Progenitor cell of endocrine pancreas (in vitro differentiated cells): Measurements from ENCODE around the gene DCLK2. TPM values are rescaled to one million over a fixed set of nuclear protein-coding genes. Genes with fewer than 3 reads are reported as not detected.

Experiments
- DNase-seq: peaks from one replicate; pipeline ENCODE4 v3.0.0; 2021; ENCODE audit warnings: low spot score; ENCODE audit not compliant: unreplicated experiment
- H3K27ac Mint-ChIP-seq: 2 replicates; pipeline ENCODE4 v1.8.0; 2021; ENCODE audit warnings: mild to moderate bottlenecking, moderate library complexity, mixed read lengths
- H3K27me3 Mint-ChIP-seq: 2 replicates; pipeline ENCODE4 v1.8.0; 2021; ENCODE audit warnings: mixed read lengths
- H3K36me3 Mint-ChIP-seq: 2 replicates; pipeline ENCODE4 v1.8.0; 2022; ENCODE audit warnings: mixed read lengths; ENCODE audit not compliant: insufficient read depth
- H3K4me1 Mint-ChIP-seq: 2 replicates; pipeline ENCODE4 v1.8.0; 2021; ENCODE audit warnings: low read depth, mixed read lengths
- H3K4me3 Mint-ChIP-seq: 2 replicates; pipeline ENCODE4 v1.8.0; 2021; ENCODE audit warnings: low read depth, mild to moderate bottlenecking, moderate library complexity, mixed read lengths
- H3K9me3 Mint-ChIP-seq: 2 replicates; pipeline ENCODE4 v1.8.0; 2021; ENCODE audit warnings: low read depth, mixed read lengths
- total RNA-seq: library from RNA; stranded (reverse); gene quantifications from 2 replicates; pipeline ENCODE4 v1.2.1, GENCODE V29; 2021
- TF ChIP-seq, protein P1 (sequence below): fragments of 200-600 bp; sonication (generic); IDR thresholded peaks from one replicate; pipeline ENCODE4 v1.5.0; 2021; ENCODE audit warnings: antibody characterized with exemption, mild to moderate bottlenecking; ENCODE audit not compliant: unreplicated experiment

The DCLK2 gene
- total RNA-seq, 1 donor from 2014 or later: 7.2 TPM

DNA sequence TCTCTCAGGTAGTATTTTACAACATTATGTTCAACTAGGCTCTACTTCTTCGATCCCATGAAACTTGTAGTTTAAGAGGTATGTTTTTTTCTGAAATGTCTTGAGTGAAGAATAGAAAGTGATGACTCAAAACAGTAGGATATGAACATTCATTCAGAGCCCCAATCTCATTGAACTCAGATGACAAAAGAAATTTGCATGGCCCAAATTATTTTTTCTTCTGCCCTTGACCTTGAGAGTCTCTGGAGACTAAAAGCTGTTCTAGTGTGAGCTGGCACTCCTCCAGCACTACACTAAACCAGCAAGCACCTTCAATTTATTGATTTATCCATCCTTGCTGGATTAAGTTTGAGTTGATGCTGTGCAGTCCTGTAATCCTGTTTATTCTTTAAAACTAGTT, 4.0 kb downstream of the DCLK2 start:
- H3K9me3 Mint-ChIP-seq: peaks cover 6% of the 10 kb centered on the region
- DNase-seq: no peak
- no peak overlapping the region for H3K4me3 Mint-ChIP-seq
- no peaks in the 10 kb centered on the region for H3K36me3 Mint-ChIP-seq
- TF ChIP-seq, protein P1, sequence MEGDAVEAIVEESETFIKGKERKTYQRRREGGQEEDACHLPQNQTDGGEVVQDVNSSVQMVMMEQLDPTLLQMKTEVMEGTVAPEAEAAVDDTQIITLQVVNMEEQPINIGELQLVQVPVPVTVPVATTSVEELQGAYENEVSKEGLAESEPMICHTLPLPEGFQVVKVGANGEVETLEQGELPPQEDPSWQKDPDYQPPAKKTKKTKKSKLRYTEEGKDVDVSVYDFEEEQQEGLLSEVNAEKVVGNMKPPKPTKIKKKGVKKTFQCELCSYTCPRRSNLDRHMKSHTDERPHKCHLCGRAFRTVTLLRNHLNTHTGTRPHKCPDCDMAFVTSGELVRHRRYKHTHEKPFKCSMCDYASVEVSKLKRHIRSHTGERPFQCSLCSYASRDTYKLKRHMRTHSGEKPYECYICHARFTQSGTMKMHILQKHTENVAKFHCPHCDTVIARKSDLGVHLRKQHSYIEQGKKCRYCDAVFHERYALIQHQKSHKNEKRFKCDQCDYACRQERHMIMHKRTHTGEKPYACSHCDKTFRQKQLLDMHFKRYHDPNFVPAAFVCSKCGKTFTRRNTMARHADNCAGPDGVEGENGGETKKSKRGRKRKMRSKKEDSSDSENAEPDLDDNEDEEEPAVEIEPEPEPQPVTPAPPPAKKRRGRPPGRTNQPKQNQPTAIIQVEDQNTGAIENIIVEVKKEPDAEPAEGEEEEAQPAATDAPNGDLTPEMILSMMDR: no peak
- peaks cover 32% of the 10 kb centered on the region for H3K27me3 Mint-ChIP-seq
- H3K4me1 Mint-ChIP-seq: peaks cover 8% of the 10 kb centered on the region
- H3K27ac Mint-ChIP-seq: no peak overlapping the region

DNA sequence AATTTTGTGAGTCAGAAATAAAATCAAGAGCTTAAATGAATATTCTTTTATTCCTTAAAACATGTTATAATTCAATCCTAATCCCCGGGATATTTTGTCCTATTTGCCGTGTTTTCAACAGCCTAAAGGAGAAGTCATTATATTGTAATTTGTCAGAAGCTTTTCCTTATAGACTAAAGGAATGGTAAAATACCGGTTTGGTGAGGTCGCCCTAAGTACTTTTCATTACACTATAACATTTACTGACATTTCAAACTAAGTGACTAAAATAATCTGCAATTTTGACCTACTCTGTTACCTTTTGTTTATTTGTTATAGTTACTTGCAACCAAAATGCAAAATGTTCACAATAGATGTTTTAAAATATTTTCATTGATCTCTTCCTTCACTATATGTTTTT, 8.8 kb downstream of the DCLK2 start:
- H3K27ac Mint-ChIP-seq: peak overlapping the region; percentile 27
- H3K27me3 Mint-ChIP-seq: peaks cover 9% of the 10 kb centered on the region
- peaks cover 10% of the 10 kb centered on the region for H3K4me1 Mint-ChIP-seq
- peaks cover 8% of the 10 kb centered on the region for H3K9me3 Mint-ChIP-seq
- H3K36me3 Mint-ChIP-seq: no peaks in the 10 kb centered on the region
- TF ChIP-seq, protein P1: no peak
- peak overlapping the region; percentile 14 for H3K4me3 Mint-ChIP-seq
- no peak for DNase-seq

DNA sequence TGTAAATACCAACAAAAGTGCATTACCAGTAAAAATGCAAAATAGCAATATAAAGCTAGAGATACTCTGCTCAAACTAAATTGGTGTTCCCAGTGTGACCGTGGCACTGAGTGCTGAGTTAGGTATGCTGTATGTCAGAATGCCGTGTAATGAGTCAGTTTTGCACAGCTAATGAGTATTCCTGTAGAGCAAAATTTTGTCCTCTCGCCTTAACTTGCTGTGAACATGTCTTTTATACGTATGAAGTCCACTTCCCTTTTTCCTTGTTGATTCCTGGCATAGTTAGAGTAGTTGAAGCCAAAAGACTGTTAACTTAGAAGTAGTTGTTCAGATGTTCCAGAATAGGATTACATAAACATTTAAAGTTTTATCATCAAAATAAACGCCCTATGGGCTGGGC, 11.5 kb downstream of the DCLK2 start:
- DNase-seq: no peak
- TF ChIP-seq, protein P1: no peak
- Mint-ChIP-seq H3K27ac (no peak overlapping the region), H3K36me3 (no peaks in the 10 kb centered on the region), H3K27me3 (no peaks in the 10 kb centered on the region), H3K4me3 (no peak overlapping the region), H3K4me1 (peaks cover 11% of the 10 kb centered on the region), H3K9me3 (peaks cover 8% of the 10 kb centered on the region)

DNA sequence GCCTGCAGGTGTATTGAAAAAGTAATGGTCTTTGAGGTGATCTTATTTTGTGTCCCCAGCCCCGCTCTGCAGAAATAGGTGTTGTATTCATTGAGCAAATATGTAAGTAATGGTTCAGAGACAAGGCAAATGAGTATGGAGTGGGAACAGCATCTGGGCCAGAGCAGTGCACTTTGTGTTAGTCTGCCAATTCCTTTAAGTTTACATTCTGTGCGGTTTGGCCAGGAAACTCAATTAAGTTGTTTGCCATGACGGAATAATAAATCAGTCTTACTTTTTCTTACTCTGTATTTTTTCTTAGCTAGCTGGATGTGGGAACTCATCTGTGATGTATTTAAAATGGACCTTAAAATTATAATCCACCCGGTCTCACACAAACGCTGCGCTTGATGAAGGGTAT, 12.6 kb downstream of the DCLK2 start:
- no peaks in the 10 kb centered on the region for H3K36me3 Mint-ChIP-seq
- peaks cover 11% of the 10 kb centered on the region for H3K4me1 Mint-ChIP-seq
- peaks cover 8% of the 10 kb centered on the region for H3K9me3 Mint-ChIP-seq
- no peak overlapping the region for H3K4me3 Mint-ChIP-seq
- no peaks in the 10 kb centered on the region for H3K27me3 Mint-ChIP-seq
- no peak overlapping the region for H3K27ac Mint-ChIP-seq
- TF ChIP-seq, protein P1: no peak
- DNase-seq: no peak

GRCh38 chr4:150094676-150095075, 16.4 kb downstream of the DCLK2 start:
- TF ChIP-seq, protein P1: no peak
- Mint-ChIP-seq H3K27ac (no peak overlapping the region), H3K4me3 (no peak overlapping the region), H3K9me3 (no peaks in the 10 kb centered on the region), H3K4me1 (peaks cover 2% of the 10 kb centered on the region), H3K27me3 (no peaks in the 10 kb centered on the region), H3K36me3 (no peaks in the 10 kb centered on the region)
- no peak for DNase-seq
